GM20431 (cell line): Measurements from ENCODE around the gene ETS2.

Experiments used
- in situ Hi-C: fragments of 300-500 bp; cut with MseI, MboI; formaldehyde crosslinking; loops from one replicate; pipeline ENCODE4 v1.15.0; 2020; ENCODE audit warnings: low sequenced_read_pairs; ENCODE audit not compliant: unreplicated experiment

Gene ETS2

GRCh38 chr21:38800046-38800758 lies 5.5 kb upstream of the ETS2 start:
- in situ Hi-C loops = no loop called here

- in situ Hi-C loops = no loop called here
Measured at GRCh38 chr21:38800924-38801744, 4.6 kb upstream of the ETS2 start.

GRCh38 chr21:38802050-38803026 lies 3.4 kb upstream of the ETS2 start:
- in situ Hi-C loops = no loop called here

- in situ Hi-C loops = no loop called here
Measured at GRCh38 chr21:38803075-38803660, 2.6 kb upstream of the ETS2 start.

GRCh38 chr21:38804030-38804788 lies 1.5 kb upstream of the ETS2 start:
- in situ Hi-C loops = no loop called here

GRCh38 chr21:38804789-38805327 lies 871 bp upstream of the ETS2 start:
- in situ Hi-C loops = no loop called here

- in situ Hi-C loops = no loop called here
Measured at GRCh38 chr21:38806153-38806941, 618 bp downstream of the ETS2 start.

- in situ Hi-C loops = no loop called here
Measured at GRCh38 chr21:38806942-38807284, 1.2 kb downstream of the ETS2 start.

GRCh38 chr21:38807441-38807871 lies 1.7 kb downstream of the ETS2 start:
- in situ Hi-C loops = no loop called here

- in situ Hi-C loops = no loop called here
Measured at GRCh38 chr21:38807986-38808385, 2.3 kb downstream of the ETS2 start.

GRCh38 chr21:38809198-38809878 lies 3.6 kb downstream of the ETS2 start:
- in situ Hi-C loops = no loop called here

- in situ Hi-C loops = no loop called here
Measured at GRCh38 chr21:38810034-38810825, 4.5 kb downstream of the ETS2 start.

GRCh38 chr21:38810826-38811164 lies 5.1 kb downstream of the ETS2 start:
- in situ Hi-C loops = no loop called here

GRCh38 chr21:38811257-38811656 lies 5.5 kb downstream of the ETS2 start:
- in situ Hi-C loops = no loop called here

GRCh38 chr21:38813143-38813542 lies 7.4 kb downstream of the ETS2 start:
- in situ Hi-C loops = no loop called here

- in situ Hi-C loops = no loop called here
Measured at GRCh38 chr21:38813547-38813946, 7.8 kb downstream of the ETS2 start.
